ENCODE results near the gene TOM1. TPM values are rescaled to one million over a fixed set of nuclear protein-coding genes. Genes with fewer than 3 reads are reported as not detected.
A peak's percentile ranks its signal among the peaks of the same experiment; 100 is the strongest.

The TOM1 gene
- polyA plus RNA-seq, 2 of the 4 experiments (the other 2 are of a cell fraction): 14.5 to 16.6 TPM

DNA sequence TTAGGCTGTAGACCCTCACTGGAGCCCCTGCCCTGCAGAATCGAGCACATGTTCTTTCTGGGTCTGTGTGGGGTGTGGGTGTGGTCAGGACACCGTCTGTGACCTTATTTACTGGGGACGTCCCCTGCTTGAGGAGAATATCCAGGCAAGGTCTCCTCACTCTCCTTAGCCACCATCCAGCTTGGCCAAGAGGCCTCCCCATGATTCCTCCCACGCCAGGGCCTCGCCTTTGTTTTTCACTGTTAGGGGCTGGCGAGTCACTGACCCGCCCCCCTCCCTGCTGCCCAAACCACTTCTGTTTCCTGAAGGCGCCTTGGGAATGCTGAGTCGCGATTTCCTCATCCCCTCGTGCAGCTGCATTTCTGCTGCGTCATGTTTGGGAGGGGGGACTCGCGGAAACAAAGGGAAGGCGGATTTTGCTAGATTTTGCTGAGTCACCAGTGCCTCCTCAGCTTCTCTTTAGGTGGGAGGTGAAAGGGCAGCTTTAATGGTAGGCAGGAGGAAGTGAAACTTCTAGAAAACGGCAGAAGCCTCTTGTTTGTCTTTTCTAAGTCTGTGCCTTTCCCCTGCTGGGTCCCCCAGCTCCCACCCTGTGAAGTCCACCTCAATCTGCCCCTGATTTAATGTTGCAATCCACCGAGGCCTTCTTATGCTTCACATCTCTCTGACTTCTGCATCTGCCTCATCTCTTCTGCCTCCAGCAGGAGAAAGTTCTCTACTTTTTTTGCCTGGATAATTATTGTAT is 77.2 kb downstream of the TOM1 start (continued):
- TF ChIP-seq, protein P1, sequence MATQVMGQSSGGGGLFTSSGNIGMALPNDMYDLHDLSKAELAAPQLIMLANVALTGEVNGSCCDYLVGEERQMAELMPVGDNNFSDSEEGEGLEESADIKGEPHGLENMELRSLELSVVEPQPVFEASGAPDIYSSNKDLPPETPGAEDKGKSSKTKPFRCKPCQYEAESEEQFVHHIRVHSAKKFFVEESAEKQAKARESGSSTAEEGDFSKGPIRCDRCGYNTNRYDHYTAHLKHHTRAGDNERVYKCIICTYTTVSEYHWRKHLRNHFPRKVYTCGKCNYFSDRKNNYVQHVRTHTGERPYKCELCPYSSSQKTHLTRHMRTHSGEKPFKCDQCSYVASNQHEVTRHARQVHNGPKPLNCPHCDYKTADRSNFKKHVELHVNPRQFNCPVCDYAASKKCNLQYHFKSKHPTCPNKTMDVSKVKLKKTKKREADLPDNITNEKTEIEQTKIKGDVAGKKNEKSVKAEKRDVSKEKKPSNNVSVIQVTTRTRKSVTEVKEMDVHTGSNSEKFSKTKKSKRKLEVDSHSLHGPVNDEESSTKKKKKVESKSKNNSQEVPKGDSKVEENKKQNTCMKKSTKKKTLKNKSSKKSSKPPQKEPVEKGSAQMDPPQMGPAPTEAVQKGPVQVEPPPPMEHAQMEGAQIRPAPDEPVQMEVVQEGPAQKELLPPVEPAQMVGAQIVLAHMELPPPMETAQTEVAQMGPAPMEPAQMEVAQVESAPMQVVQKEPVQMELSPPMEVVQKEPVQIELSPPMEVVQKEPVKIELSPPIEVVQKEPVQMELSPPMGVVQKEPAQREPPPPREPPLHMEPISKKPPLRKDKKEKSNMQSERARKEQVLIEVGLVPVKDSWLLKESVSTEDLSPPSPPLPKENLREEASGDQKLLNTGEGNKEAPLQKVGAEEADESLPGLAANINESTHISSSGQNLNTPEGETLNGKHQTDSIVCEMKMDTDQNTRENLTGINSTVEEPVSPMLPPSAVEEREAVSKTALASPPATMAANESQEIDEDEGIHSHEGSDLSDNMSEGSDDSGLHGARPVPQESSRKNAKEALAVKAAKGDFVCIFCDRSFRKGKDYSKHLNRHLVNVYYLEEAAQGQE (IDR thresholded peaks at IDR 0.05): no peak
- TF ChIP-seq, protein P2, sequence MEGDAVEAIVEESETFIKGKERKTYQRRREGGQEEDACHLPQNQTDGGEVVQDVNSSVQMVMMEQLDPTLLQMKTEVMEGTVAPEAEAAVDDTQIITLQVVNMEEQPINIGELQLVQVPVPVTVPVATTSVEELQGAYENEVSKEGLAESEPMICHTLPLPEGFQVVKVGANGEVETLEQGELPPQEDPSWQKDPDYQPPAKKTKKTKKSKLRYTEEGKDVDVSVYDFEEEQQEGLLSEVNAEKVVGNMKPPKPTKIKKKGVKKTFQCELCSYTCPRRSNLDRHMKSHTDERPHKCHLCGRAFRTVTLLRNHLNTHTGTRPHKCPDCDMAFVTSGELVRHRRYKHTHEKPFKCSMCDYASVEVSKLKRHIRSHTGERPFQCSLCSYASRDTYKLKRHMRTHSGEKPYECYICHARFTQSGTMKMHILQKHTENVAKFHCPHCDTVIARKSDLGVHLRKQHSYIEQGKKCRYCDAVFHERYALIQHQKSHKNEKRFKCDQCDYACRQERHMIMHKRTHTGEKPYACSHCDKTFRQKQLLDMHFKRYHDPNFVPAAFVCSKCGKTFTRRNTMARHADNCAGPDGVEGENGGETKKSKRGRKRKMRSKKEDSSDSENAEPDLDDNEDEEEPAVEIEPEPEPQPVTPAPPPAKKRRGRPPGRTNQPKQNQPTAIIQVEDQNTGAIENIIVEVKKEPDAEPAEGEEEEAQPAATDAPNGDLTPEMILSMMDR (IDR thresholded peaks at IDR 0.05): no peak
- TF ChIP-seq FOSL2 (IDR thresholded peaks at IDR 0.05) (no peak), FOSL2 (CRISPR knock-in tag; IDR thresholded peaks at IDR 0.05) (peak; percentile 88), FOXS1 (CRISPR knock-in tag; IDR thresholded peaks at IDR 0.05) (no peak), CBX2 (IDR thresholded peaks at IDR 0.05; ENCODE audit: borderline replicate concordance, low read depth) (no peak), RARB (CRISPR knock-in tag; IDR thresholded peaks at IDR 0.05) (no peak), RFX5 (IDR thresholded peaks at IDR 0.05) (peak; percentile 37; the same call in 1 of the 2 replicates), MAFK (IDR thresholded peaks at IDR 0.05; ENCODE audit: partially characterized antibody) (peak; percentile 100), JUNB (IDR thresholded peaks at IDR 0.05) (no peak), MAZ (IDR thresholded peaks at IDR 0.05; ENCODE audit: borderline replicate concordance, low read depth, low read length) (peak; percentile 81; the same call in 1 of the 2 replicates), ESRRA (IDR thresholded peaks at IDR 0.05; ENCODE audit: borderline replicate concordance, low read length) (no peak), NR3C1 (IDR thresholded peaks at IDR 0.05) (no peak), CHD4 (IDR thresholded peaks at IDR 0.05; ENCODE audit: borderline replicate concordance) (no peak), EHMT2 (IDR thresholded peaks at IDR 0.05; ENCODE audit: low read depth) (no peak), POLR2AphosphoS2 (conservative IDR thresholded peaks at IDR 0.05; ENCODE audit: low read length) (no peak), TFCP2L1 (CRISPR knock-in tag; IDR thresholded peaks at IDR 0.05) (0 out of 2 replicates have a peak, but pooled peaks have one; percentile 5), HOXA7 (CRISPR knock-in tag; IDR thresholded peaks at IDR 0.05) (no peak), JUN (IDR thresholded peaks at IDR 0.05) (peak; percentile 54 to 65; a peak in 2 of 5 replicates), ZNF302 (CRISPR knock-in tag; IDR thresholded peaks at IDR 0.05) (no peak; the same call in 1 of the 2 replicates), KDM1A (IDR thresholded peaks at IDR 0.05; ENCODE audit: low read depth) (no peak), EHF (CRISPR knock-in tag; IDR thresholded peaks at IDR 0.05) (no peak; the same call in 1 of the 2 replicates), CEBPB (IDR thresholded peaks at IDR 0.05) (peak; percentile 50 to 95; a peak in 3 of 4 replicates), RAD21 (conservative IDR thresholded peaks at IDR 0.05 in 1 of 2, IDR thresholded peaks at IDR 0.05 in 1 of 2) (no peak), RNF2 (IDR thresholded peaks at IDR 0.05; ENCODE audit: borderline replicate concordance, low read depth) (no peak), FOSB (CRISPR knock-in tag; IDR thresholded peaks at IDR 0.05) (no peak), GATA3 (IDR thresholded peaks at IDR 0.05; ENCODE audit: borderline replicate concordance) (peak; percentile 72; the same call in 1 of the 2 replicates), ZSCAN20 (CRISPR knock-in tag; IDR thresholded peaks at IDR 0.05) (no peak)
- TF ChIP-seq, protein P3, sequence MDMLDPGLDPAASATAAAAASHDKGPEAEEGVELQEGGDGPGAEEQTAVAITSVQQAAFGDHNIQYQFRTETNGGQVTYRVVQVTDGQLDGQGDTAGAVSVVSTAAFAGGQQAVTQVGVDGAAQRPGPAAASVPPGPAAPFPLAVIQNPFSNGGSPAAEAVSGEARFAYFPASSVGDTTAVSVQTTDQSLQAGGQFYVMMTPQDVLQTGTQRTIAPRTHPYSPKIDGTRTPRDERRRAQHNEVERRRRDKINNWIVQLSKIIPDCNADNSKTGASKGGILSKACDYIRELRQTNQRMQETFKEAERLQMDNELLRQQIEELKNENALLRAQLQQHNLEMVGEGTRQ (IDR thresholded peaks at IDR 0.05): no peak
- TF ChIP-seq, protein P4, sequence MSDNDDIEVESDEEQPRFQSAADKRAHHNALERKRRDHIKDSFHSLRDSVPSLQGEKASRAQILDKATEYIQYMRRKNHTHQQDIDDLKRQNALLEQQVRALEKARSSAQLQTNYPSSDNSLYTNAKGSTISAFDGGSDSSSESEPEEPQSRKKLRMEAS (IDR thresholded peaks at IDR 0.05): peak; percentile 96
- TF ChIP-seq, protein P5, sequence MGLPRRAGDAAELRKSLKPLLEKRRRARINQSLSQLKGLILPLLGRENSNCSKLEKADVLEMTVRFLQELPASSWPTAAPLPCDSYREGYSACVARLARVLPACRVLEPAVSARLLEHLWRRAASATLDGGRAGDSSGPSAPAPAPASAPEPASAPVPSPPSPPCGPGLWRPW (IDR thresholded peaks at IDR 0.05): 0 out of 2 replicates have a peak, but pooled peaks have one; percentile 20
- TF ChIP-seq, protein P6, sequence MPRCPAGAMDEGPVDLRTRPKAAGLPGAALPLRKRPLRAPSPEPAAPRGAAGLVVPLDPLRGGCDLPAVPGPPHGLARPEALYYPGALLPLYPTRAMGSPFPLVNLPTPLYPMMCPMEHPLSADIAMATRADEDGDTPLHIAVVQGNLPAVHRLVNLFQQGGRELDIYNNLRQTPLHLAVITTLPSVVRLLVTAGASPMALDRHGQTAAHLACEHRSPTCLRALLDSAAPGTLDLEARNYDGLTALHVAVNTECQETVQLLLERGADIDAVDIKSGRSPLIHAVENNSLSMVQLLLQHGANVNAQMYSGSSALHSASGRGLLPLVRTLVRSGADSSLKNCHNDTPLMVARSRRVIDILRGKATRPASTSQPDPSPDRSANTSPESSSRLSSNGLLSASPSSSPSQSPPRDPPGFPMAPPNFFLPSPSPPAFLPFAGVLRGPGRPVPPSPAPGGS (IDR thresholded peaks at IDR 0.05): 0 out of 3 replicates have a peak, but pooled peaks have one; percentile 64
- TF ChIP-seq, protein P7, sequence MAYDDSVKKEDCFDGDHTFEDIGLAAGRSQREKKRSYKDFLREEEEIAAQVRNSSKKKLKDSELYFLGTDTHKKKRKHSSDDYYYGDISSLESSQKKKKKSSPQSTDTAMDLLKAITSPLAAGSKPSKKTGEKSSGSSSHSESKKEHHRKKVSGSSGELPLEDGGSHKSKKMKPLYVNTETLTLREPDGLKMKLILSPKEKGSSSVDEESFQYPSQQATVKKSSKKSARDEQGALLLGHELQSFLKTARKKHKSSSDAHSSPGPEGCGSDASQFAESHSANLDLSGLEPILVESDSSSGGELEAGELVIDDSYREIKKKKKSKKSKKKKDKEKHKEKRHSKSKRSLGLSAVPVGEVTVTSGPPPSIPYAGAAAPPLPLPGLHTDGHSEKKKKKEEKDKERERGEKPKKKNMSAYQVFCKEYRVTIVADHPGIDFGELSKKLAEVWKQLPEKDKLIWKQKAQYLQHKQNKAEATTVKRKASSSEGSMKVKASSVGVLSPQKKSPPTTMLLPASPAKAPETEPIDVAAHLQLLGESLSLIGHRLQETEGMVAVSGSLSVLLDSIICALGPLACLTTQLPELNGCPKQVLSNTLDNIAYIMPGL (CRISPR knock-in tag; IDR thresholded peaks at IDR 0.05; ENCODE audit: borderline replicate concordance): no peak
